ENCODE data around the gene ACTRT1.

Gene ACTRT1
- 0 reads per million in 4 experiments for total RNA-seq

DNA sequence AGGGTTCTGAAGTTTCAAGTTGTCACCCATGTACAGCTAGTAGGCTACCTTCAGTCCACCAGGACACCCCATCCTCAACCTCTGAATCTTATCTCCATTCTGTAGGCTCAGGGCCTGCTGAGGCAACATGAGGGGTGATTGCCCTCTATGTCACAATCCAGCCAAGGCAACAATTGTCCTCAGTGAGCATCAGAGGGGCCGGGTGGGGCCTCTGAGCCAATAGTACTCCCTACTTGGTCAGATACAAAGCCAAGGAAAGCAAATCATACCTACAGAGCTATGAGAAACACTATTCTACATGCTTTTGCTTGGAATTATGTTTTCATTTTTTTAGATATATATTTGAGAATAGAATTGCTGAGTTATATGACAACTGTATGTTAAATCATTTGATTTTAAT lies at the start of gene ACTRT1:
Gene ACTRT1 (minus strand): TSS at position 101 of the 400 bp plus-strand sequence. CDS start 197 bp downstream, outside the sequence.
- DNase-seq, result no peak

DNA sequence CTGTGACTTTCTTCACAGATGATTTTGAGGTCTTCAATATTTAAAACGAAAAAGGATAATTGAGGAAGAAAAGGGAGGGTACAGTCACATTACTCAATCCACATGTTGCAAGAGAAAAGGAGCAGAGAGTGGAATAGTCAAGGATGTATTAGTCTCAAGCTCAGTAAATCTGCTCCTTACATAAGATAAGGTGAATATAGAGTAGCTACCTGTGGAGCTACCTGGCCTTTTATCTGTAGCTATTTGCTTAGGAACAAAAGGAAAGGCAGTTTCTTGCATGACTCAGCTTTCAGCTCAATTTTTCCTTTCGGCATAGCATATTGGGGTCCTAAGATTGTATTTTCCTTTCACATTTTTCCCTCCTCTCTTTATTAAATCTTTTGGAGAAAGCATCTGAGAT lies 26.3 kb upstream of the ACTRT1 start:
- no peak for DNase-seq

DNA sequence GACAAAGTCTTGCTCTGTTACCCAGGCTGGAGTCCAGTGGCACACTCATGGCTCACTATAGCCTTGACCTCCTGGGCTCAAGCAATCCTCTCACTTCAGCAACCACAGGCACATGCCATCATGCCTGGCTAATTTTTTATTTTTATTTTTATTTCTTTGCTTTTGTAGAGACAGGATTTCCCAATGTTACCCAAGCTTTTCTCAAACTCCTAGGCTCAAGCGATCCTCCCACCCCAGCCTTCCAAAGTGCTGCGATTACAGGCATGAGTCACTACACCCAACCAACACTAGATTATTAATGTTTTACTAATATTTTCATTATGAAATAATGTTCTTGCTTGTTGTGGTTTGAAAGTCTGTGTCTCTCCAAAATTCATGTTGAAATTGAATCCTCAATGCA lies 5.2 kb upstream of the ACTRT1 start:
- no peak for DNase-seq

DNA sequence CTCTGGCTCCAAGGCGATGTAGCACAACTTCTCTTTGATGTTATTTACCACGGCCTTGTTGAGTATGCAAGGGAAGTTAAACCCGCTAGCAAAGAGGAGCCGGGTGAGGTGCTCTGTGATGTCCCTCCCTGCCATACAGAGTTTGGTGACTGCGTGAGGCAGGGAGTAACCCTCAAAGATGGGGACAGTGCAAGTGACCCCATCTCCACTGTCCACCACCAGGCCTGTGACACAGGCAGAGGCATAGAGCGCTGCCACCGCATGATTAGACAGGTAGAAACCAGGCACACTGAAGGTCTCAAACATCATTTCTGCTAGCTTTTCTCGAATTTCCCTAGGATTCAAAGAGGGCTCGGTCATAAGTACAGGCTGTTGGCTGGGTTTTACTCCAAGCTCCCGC lies 677 bp downstream of the ACTRT1 start:
- DNase-seq, result no peak

DNA sequence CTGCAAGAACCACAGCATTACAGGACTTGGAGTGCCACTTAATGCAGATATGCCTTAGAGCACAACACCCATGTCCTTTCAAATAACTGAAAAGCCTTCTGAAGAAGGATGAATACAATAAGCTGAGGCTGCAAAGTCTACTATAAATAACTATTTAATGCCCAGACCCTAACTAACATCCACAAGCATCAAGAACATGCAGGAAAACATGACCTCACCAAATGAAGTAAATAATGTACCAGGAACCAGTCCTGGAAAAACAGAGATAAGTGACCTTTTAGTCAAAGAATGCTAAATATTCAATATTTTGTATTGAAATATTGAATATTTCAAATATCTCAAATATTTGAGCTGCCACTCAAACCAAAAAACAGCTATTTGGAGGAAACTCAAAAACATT lies 16.9 kb downstream of the ACTRT1 start:
- DNase-seq, result no peak

DNA sequence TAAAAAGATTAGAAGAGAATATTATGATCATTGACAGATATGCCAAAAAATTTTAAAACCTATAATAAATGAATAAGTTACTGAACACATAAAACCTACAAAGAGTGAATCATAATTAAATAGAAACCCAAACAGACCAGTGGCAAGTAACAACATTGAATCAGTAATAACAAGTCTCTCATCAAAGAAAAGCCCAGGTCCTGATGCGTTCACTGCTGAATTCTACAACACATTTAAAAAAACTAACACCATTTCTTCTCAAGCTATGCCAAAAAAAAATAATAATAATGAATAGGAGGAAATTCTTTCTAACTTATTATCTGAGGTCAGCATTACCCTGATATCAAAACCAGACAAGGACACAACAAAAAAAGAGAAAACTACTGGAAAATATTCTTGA lies 30.6 kb downstream of the ACTRT1 start:
- no peak for DNase-seq

DNA sequence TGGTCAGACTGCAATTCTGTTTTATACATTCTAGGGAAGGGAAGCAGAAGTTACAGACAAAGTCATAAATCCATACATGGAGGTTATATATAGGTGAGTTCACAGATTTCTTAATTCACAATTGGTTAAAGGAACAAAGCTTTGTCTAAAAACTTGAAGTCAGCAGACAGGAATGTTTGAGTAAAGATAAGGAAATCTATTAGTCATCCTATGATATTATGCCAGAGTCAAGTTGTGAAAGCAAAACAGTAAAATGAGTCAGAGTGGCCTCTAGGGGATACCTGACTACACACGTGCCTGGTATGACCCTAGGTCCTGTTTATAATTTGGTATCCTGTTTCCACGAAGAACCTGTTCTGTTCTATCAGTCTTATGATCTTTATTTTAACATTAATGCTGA lies 31.5 kb downstream of the ACTRT1 start:
- DNase-seq, result no peak

DNA sequence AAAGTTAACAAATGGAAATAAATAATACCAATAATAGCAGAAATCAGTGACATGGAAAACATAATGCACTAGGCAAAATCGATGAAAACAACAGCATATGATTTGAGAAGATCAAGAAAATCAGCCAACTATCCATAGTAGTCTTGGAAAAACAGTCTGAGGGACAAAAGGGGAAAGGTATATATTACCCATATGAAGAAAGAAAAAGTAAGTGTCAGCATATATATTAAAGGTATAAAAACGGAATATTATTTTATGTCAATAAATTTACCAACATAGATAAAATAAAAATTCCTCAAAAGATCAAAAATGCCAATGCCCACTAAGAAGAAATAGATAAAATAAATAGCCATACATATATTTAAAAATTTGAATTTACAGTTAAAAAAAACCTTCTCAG lies 33.0 kb downstream of the ACTRT1 start:
- no peak for DNase-seq

DNA sequence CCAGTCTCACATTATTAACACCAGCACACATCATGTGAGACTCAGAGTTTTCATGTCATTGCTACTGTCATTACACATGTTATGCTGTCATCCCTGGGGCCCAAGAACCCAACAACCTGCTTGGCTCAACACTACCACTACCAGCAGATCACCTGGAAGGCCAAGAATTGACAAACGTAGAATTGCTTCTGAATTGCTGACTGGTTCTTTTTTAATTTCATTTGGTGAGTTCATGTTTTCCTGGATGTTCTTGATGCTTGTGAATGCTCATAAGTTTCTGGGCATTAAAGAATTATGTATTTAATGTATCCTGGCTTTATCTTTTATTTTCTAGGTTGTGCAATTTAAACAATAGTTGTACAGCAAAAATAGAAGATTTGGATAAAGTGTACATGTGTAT lies 40.2 kb downstream of the ACTRT1 start:
- DNase-seq, result no peak

DNA sequence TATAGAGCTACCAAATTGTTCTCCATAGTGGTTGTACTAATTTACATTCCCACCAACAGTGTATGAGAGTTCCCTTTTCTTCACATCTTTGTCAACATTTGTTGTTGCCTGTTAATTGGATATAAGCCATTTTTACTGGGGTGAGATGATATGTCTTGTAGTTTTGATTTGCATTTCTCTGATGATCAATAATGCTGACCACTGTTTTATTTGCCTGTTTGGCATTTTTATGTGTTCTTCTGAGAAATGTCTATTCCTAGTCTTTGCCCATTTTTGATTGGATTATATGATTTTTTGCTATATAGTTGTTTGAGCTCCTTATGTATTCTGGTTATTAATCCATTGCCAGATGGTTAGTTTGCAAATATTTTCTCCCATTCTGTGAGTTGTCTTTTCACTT lies 44.3 kb downstream of the ACTRT1 start:
- DNase-seq, result no peak
